ENCODE results near the gene NCK2. TPM values are rescaled to one million over a fixed set of nuclear protein-coding genes. Genes with fewer than 3 reads are reported as not detected.

The NCK2 gene
- total and polyA plus RNA-seq, 2 donors, result 14.5 to 31.4 TPM

GRCh38 chr2:105881286-105882136 is 136.8 kb downstream of the NCK2 start:
- Histone ChIP-seq H3K4me1 (ENCODE audit: control insufficient read depth in 2 of 2, insufficient read depth in 2 of 2, low read length in 2 of 2) (peaks cover 3 to 9% of the 10 kb centered on the region in 2 donors), H3K36me3 (ENCODE audit: control insufficient read depth in 2 of 2, insufficient read depth in 2 of 2, low read length in 1 of 2) (peaks cover 32 to 45% of the 10 kb centered on the region in 2 donors)

GRCh38 chr2:105882341-105882740 is 137.6 kb downstream of the NCK2 start:
- H3K9me3 ChIP-seq (ENCODE audit: control insufficient read depth in 2 of 2, insufficient read depth in 1 of 2, low read length in 1 of 2), result peaks cover 0 to 10% of the 10 kb centered on the region in 2 donors
- peaks cover 32 to 46% of the 10 kb centered on the region in 2 donors for H3K36me3 ChIP-seq (ENCODE audit: control insufficient read depth in 2 of 2, insufficient read depth in 2 of 2, low read length in 1 of 2)
- H3K4me3 ChIP-seq (ENCODE audit: low read length in 2 of 2), result no peak overlapping the region
- DNase-seq (ENCODE audit: low read depth in 6 of 9, low spot score in 9 of 9), result no peak
- no peaks in the 10 kb centered on the region for H3K27me3 ChIP-seq (ENCODE audit: control insufficient read depth in 2 of 2, insufficient read depth in 1 of 2, low read length in 1 of 2)
- H3K27ac ChIP-seq (ENCODE audit: low read depth in 1 of 2, low read length in 1 of 2), result no peak overlapping the region
- WGBS, result over 99% methylated on average over 10 of the region's 10 CpGs
- peaks cover 3 to 9% of the 10 kb centered on the region in 2 donors for H3K4me1 ChIP-seq (ENCODE audit: control insufficient read depth in 2 of 2, insufficient read depth in 2 of 2, low read length in 2 of 2)

More at GRCh38 chr2:105881286-105882136, 136.8 kb downstream of the NCK2 start:
- no peak overlapping the region for H3K4me3 ChIP-seq (ENCODE audit: low read length in 2 of 2)
- H3K27ac ChIP-seq (ENCODE audit: low read depth in 1 of 2, low read length in 1 of 2), result no peak overlapping the region
- 99% methylated on average over 79 of the region's 79 CpGs for WGBS
- peaks cover 0 to 10% of the 10 kb centered on the region in 2 donors for H3K9me3 ChIP-seq (ENCODE audit: control insufficient read depth in 2 of 2, insufficient read depth in 1 of 2, low read length in 1 of 2)
- no peaks in the 10 kb centered on the region for H3K27me3 ChIP-seq (ENCODE audit: control insufficient read depth in 2 of 2, insufficient read depth in 1 of 2, low read length in 1 of 2)
- DNase-seq (ENCODE audit: low read depth in 6 of 9, low spot score in 9 of 9), result no peak

GRCh38 chr2:105882920-105883435 is 138.3 kb downstream of the NCK2 start:
- 96% methylated on average over 10 of the region's 10 CpGs for WGBS

GRCh38 chr2:105883911-105884694 is 139.4 kb downstream of the NCK2 start:
- no peaks in the 10 kb centered on the region for H3K27me3 ChIP-seq (ENCODE audit: control insufficient read depth in 2 of 2, insufficient read depth in 1 of 2, low read length in 1 of 2)
- DNase-seq (ENCODE audit: low read depth in 6 of 9, low spot score in 9 of 9), result no peak
- peaks cover 2 to 18% of the 10 kb centered on the region in 2 donors for H3K9me3 ChIP-seq (ENCODE audit: control insufficient read depth in 2 of 2, insufficient read depth in 1 of 2, low read length in 1 of 2)
- H3K36me3 ChIP-seq (ENCODE audit: control insufficient read depth in 2 of 2, insufficient read depth in 2 of 2, low read length in 1 of 2), result peaks cover 40 to 52% of the 10 kb centered on the region in 2 donors
- no peak overlapping the region for H3K4me3 ChIP-seq (ENCODE audit: low read length in 2 of 2)
- H3K27ac ChIP-seq (ENCODE audit: low read depth in 1 of 2, low read length in 1 of 2), result no peak overlapping the region
- peaks cover 3 to 7% of the 10 kb centered on the region in 2 donors for H3K4me1 ChIP-seq (ENCODE audit: control insufficient read depth in 2 of 2, insufficient read depth in 2 of 2, low read length in 2 of 2)
- WGBS, result 95% methylated on average over 11 of the region's 11 CpGs

More at GRCh38 chr2:105882920-105883435, 138.3 kb downstream of the NCK2 start:
- Histone ChIP-seq H3K27ac (ENCODE audit: low read depth in 1 of 2, low read length in 1 of 2) (no peak overlapping the region), H3K27me3 (ENCODE audit: control insufficient read depth in 2 of 2, insufficient read depth in 1 of 2, low read length in 1 of 2) (no peaks in the 10 kb centered on the region), H3K4me1 (ENCODE audit: control insufficient read depth in 2 of 2, insufficient read depth in 2 of 2, low read length in 2 of 2) (peaks cover 3 to 7% of the 10 kb centered on the region in 2 donors), H3K9me3 (ENCODE audit: control insufficient read depth in 2 of 2, insufficient read depth in 1 of 2, low read length in 1 of 2) (peaks cover 0 to 10% of the 10 kb centered on the region in 2 donors), H3K36me3 (ENCODE audit: control insufficient read depth in 2 of 2, insufficient read depth in 2 of 2, low read length in 1 of 2) (peaks cover 32 to 49% of the 10 kb centered on the region in 2 donors), H3K4me3 (ENCODE audit: low read length in 2 of 2) (no peak overlapping the region)
- no peak for DNase-seq (ENCODE audit: low read depth in 6 of 9, low spot score in 9 of 9)

- DNase-seq (ENCODE audit: low read depth in 6 of 9, low spot score in 9 of 9), result no peak
- H3K4me1 ChIP-seq (ENCODE audit: control insufficient read depth in 2 of 2, insufficient read depth in 2 of 2, low read length in 2 of 2), result peaks cover 3 to 6% of the 10 kb centered on the region in 2 donors
- H3K36me3 ChIP-seq (ENCODE audit: control insufficient read depth in 2 of 2, insufficient read depth in 2 of 2, low read length in 1 of 2), result peaks cover 46 to 50% of the 10 kb centered on the region in 2 donors
- no peak overlapping the region for H3K27ac ChIP-seq (ENCODE audit: low read depth in 1 of 2, low read length in 1 of 2)
- H3K4me3 ChIP-seq (ENCODE audit: low read length in 2 of 2), result no peak overlapping the region
- 59% methylated on average over 1 of the region's 1 CpG for WGBS
- peaks cover 2 to 17% of the 10 kb centered on the region in 2 donors for H3K9me3 ChIP-seq (ENCODE audit: control insufficient read depth in 2 of 2, insufficient read depth in 1 of 2, low read length in 1 of 2)
- H3K27me3 ChIP-seq (ENCODE audit: control insufficient read depth in 2 of 2, insufficient read depth in 1 of 2, low read length in 1 of 2), result no peaks in the 10 kb centered on the region
Measured at GRCh38 chr2:105885456-105885855, 140.7 kb downstream of the NCK2 start.

GRCh38 chr2:105886029-105886454 is 141.3 kb downstream of the NCK2 start:
- no peaks in the 10 kb centered on the region for H3K27me3 ChIP-seq (ENCODE audit: control insufficient read depth in 2 of 2, insufficient read depth in 1 of 2, low read length in 1 of 2)
- peaks cover 2 to 12% of the 10 kb centered on the region in 2 donors for H3K9me3 ChIP-seq (ENCODE audit: control insufficient read depth in 2 of 2, insufficient read depth in 1 of 2, low read length in 1 of 2)
- H3K36me3 ChIP-seq (ENCODE audit: control insufficient read depth in 2 of 2, insufficient read depth in 2 of 2, low read length in 1 of 2), result peaks cover 44 to 50% of the 10 kb centered on the region in 2 donors
- 95% methylated on average over 1 of the region's 1 CpG for WGBS
- no peak overlapping the region for H3K4me3 ChIP-seq (ENCODE audit: low read length in 2 of 2)
- DNase-seq (ENCODE audit: low read depth in 6 of 9, low spot score in 9 of 9), result no peak
- no peak overlapping the region for H3K27ac ChIP-seq (ENCODE audit: low read depth in 1 of 2, low read length in 1 of 2)
- peaks cover 3 to 10% of the 10 kb centered on the region in 2 donors for H3K4me1 ChIP-seq (ENCODE audit: control insufficient read depth in 2 of 2, insufficient read depth in 2 of 2, low read length in 2 of 2)

- no peak overlapping the region for H3K27ac ChIP-seq (ENCODE audit: low read depth in 1 of 2, low read length in 1 of 2)
- H3K36me3 ChIP-seq (ENCODE audit: control insufficient read depth in 2 of 2, insufficient read depth in 2 of 2, low read length in 1 of 2), result peaks cover 37 to 44% of the 10 kb centered on the region in 2 donors
- no peaks in the 10 kb centered on the region for H3K27me3 ChIP-seq (ENCODE audit: control insufficient read depth in 2 of 2, insufficient read depth in 1 of 2, low read length in 1 of 2)
- WGBS, result 98% methylated on average over 2 of the region's 2 CpGs
- peaks cover 3 to 12% of the 10 kb centered on the region in 2 donors for H3K4me1 ChIP-seq (ENCODE audit: control insufficient read depth in 2 of 2, insufficient read depth in 2 of 2, low read length in 2 of 2)
- H3K4me3 ChIP-seq (ENCODE audit: low read length in 2 of 2), result no peak overlapping the region
- no peak for DNase-seq (ENCODE audit: low read depth in 6 of 9, low spot score in 9 of 9)
- peaks cover 2 to 9% of the 10 kb centered on the region in 2 donors for H3K9me3 ChIP-seq (ENCODE audit: control insufficient read depth in 2 of 2, insufficient read depth in 1 of 2, low read length in 1 of 2)
Measured at GRCh38 chr2:105886687-105887086, 142.0 kb downstream of the NCK2 start.

GRCh38 chr2:105887256-105887655 is 142.5 kb downstream of the NCK2 start:
- Histone ChIP-seq H3K4me3 (ENCODE audit: low read length in 2 of 2) (no peak overlapping the region), H3K27me3 (ENCODE audit: control insufficient read depth in 2 of 2, insufficient read depth in 1 of 2, low read length in 1 of 2) (no peaks in the 10 kb centered on the region), H3K27ac (ENCODE audit: low read depth in 1 of 2, low read length in 1 of 2) (no peak overlapping the region), H3K4me1 (ENCODE audit: control insufficient read depth in 2 of 2, insufficient read depth in 2 of 2, low read length in 2 of 2) (peaks cover 3 to 12% of the 10 kb centered on the region in 2 donors), H3K36me3 (ENCODE audit: control insufficient read depth in 2 of 2, insufficient read depth in 2 of 2, low read length in 1 of 2) (peaks cover 32 to 39% of the 10 kb centered on the region in 2 donors), H3K9me3 (ENCODE audit: control insufficient read depth in 2 of 2, insufficient read depth in 1 of 2, low read length in 1 of 2) (peaks cover 2 to 9% of the 10 kb centered on the region in 2 donors)
- whole genome bisulfite sequencing, result over 99% methylated on average over 3 of the region's 3 CpGs
- DNase-seq (ENCODE audit: low read depth in 6 of 9, low spot score in 9 of 9), result no peak

Data from thymus (tissue), 11 donors.